Hematopoietic multipotent progenitor cell treated with erythropoietin and hydrocortisone succinate and interleukin-3 and kit ligand, for 8 days (in vitro differentiated cells): Measurements from ENCODE around the gene SCYL1.
A peak's percentile ranks its signal among the peaks of the same experiment; 100 is the strongest.
"Not testable (repeated sequence)": the region's sequence is repeated elsewhere in the genome, so short reads cannot be mapped to it uniquely, and the experiment has no call there.

ENCODE experiments used
- DNase-seq: peaks from one replicate; pipeline ENCODE4 v3.0.0-alpha.2; 2015

Gene SCYL1

DNA sequence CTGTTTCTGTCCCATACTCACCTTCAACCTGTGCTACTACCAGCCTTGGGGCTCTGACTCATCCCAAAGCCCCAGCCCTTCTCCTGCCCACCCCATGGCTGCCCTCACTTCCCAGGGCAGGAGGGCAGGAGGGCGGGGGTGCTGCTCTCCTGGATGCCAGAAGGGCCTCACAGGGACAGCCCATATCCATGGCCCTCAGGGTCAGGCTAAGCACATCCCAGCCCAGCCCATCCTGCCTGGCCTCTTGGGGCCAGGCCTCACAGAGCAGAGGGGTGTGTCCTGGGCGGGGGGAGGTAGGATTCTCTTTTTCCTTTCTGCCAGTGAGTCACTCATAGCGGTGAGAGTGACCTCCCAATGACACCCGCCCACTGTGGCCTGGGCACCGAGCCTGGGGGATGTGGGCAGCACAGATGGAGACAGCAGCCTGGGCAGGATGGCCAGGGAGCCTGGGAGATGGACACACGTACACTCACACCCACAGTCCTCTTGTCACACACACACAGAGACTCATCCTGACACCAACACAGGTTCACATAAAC, 30.9 kb downstream of the SCYL1 start:
- peak; percentile 43 for DNase-seq

DNA sequence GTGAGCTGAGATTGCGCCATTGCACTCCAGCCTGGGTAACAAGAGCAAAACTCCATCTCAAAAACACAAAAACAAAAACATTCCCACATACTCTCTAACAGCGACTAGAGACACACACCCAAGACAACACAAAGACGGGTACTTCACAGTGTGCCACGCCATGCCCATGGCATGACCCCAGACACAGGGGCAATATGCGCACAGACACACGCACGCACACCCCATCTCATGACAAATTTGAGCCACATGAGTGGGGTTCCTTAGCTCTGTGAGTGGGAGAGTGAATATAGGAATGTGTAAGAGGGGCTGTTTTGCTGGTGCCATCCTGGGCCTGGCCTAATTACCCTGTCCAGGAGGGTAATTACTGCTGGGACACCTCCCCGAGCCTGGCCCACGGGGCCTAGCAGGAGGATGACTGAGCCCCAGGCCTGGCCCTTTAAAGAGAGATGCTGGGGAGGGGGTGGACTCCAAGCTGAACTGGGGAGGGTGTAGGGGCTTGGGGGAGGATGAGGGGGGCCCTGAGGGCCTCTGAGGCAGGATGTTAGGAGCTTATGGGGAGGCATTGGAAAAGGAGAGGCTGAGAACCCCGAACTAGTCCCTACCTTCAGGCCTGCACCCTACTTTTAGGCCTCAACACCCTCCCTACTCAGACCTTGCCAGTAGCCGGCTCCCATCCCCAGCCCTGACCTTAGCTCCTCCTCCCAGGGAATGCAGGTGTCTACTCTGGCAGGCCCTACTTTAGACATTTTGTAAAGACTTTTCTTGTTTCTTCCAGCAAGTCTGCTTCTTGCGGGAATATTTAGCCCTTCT, 31.8 kb downstream of the SCYL1 start:
- DNase-seq, result no peak

DNA sequence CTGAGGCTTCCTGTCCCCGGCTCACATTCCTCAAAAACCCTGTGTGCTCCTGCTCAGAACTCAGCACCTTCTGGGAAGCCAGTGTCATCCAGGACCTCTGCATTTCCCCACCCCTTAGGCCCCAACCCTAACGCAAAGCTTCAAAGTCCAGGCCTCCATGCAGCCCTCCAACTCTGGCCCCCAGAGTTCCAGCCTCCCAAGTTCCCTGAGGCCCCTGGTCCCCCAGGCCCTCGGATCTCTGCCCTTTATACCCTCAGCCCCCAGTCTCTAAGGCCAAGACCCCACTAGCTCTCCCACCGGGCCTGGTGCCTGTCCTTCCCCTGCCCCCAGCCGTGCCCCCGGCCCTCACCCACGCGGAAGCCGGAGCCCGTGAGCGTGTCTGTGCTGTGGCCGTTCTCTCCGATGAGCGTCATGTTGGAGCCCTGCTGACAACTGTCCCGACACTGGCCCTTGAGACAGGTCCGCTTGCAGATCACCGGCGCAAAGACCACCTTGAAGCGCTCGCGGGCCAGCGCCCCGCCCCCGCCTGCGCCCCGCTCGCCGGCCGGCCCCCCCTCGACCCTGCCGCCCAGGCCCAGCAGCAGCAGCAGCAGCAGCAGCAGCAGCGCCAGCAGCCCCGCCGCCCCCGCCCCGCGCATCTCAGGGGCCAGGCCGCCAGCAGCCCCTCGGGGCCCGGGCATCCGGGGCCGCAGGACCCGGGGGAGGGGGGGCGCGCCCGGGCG, 32.6 kb downstream of the SCYL1 start:
- DNase-seq, result no peak

DNA sequence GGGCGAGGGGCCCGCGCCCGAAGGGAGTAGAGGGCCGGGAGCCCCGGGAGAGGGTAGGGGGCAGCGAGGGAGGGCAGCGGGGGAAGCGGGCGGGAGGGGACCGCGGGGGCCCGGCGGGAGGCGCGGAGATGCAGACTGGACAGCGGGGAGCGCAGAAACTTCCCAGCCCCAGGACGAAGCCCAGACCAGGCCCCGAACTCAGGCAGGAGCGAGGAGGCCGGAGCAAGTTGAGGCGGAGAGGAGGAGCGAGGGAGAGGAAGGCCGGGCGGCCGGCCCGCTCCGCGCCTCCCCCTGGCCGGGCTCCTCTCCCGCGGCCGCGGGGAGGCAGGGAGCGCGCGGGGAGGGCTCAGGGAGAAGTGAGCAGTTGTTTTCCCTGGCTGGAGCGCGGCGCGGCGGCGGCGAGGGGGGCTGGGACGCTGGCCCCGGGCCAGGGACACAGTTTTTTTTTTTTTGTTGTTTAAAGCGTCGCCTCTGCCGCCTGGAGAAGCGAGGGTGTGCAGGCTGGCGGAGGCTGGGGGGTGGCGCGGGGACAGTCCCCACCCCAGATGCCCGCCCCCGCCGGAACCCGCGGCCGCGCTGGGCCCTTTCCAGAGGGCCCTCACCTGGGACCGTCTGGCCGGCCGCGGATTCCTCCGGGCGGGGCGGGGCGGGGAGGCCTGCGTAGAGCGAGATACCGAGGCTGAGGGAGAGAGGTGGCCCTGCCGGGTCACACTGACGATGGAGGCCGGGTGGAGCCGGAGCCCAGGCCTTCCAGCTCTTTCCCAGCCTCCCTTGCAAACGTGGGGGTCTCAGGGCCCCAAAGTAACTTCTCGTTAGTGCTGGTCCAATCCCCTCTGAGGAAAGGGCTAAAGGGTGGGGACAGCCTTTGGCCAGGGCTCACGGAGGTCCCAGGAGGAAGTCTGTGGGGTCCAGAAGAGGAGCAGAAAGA, 33.4 kb downstream of the SCYL1 start, which contains the start of gene LTBP3:
Gene LTBP3 (minus strand): TSS at position 358 of the 928 bp plus-strand sequence. CDS start 400 bp downstream, outside the sequence.
- DNase-seq, result peak; percentile 73

DNA sequence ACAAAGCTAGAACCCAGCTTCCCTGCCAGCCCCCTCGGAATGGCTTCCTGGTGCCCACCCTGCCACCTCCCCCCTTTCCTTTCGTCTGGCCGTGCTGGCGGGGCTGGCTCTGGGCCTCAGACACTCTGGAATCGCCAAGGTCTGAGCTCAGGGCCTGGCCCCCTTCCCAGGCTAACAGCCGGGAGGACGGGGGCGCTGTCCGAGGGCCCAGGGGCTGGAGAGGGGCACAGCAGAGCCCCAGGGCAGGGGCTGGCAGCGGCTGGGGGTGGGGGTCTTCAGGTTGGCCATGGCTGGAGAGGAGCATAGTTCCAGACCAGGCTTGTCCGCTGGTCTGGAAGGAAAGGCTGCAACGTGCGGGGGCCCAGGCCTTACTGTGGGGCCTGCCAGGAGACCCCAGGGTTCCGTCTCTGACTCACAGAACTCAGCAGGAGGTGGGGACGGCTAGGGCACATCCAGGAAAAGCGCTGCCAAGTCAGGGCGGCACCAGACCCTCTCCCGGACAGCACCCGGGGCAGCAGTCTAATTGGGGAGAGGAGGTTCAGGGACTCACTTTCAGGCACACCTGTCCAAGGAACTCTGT, 34.1 kb downstream of the SCYL1 start:
- no peak for DNase-seq

DNA sequence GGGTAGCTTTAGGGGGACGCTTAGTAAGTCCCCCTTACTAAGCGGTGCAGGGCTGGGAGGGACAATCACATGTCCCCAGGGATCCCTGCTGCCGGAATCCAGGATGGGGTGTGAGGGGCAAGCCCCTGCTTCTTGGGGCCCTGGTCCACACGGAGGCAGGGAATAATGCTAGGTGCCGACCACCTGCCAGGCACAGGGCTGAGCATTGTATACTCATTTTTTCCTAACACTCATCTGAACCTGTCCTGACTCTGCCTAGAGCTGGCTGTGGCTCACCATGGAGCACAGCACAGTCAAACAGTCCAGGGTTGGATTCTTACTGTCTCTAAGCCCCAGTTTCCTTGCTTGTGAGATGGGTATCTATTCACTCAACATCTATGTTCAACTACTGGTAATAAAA, 34.7 kb downstream of the SCYL1 start:
- no peak for DNase-seq

DNA sequence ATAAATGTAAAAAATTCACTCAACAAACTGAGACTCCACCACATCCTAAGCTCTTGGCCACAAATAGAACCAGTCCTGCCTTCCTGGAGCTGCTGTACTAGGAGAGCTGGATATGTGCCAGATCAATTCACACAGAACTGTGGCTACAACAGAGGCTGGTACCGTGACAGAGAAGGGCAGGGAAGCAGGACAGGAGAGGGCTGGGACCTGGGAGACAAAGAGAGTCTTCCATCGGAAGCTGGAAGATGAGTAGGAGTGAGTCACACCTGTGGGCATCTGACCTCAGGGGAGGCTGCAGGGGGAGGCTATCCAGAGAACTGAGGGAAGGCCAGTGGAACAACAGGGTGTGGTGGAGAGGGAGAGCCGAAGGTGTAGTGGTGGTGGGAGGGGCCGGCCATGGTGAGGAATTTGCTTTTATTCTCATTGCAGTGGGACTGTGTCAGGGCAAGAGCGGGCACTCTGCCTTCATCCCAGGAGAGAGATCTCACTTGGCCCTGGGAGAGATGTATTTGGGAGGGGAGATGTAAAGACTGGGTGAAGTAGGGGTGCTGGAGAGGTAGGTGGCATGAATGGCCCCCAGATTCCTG, 35.2 kb downstream of the SCYL1 start:
- peak; percentile 74 for DNase-seq

DNA sequence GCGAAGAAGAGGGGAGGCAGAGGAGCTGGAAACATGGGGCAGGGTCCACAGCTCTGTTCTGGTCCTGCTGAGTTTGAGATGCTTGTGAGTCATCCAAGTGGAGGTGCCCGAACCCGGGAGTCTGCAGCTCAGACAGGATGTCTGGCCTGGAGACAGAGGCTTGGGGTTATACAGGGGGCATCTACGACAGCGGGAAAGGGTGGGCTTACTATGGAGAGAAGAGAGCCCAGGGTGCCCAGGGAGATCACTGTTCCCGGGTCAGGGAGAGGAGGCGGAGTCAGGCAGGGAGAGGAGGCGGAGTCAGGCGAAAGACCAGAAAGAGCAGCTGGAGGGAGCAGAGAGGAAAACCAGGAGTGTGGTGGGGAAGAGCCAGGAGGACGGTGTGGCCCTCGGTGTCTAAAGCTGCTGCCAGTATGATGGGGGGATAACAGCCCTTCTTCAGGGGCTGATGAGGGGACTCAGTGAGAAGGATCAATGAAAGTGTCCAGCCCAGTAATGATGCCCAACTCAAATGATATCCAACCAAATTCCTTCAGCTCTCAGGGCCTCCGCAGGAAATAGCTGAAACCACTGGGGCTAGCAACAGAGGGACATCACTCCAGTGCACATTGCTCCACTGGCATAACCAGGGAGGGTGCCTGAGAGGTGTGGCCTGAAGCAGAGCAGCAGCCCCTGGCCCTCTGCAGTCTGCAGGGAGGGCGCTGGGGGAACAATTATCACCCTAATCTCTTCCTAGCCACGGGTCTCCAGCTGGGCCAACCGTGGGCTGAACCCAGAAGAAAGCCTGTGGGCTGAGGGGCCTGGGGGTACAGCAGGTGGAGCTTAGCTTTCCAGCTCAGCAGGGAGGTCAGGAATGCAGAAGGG, 35.9 kb downstream of the SCYL1 start:
- DNase-seq, result no peak

DNA sequence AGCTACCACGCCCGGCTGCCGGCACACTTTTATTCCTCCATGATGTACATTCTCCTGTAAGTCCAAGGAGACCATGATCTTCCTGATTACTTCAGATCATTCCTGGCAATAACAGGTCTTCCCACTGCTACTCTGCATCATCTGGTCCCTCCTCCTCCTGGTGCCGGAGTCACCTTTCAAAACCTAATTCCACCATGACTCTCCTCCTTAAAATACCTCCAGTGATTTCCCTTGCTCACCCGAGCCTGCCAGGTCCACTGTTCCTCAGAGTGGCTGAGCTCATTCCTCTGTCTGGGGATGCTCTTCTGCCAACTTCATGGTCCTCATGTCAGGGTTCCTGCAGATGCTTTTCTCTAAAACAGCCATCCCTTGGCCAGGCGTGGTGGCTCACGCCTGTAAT, 37.1 kb downstream of the SCYL1 start:
- no peak for DNase-seq

DNA sequence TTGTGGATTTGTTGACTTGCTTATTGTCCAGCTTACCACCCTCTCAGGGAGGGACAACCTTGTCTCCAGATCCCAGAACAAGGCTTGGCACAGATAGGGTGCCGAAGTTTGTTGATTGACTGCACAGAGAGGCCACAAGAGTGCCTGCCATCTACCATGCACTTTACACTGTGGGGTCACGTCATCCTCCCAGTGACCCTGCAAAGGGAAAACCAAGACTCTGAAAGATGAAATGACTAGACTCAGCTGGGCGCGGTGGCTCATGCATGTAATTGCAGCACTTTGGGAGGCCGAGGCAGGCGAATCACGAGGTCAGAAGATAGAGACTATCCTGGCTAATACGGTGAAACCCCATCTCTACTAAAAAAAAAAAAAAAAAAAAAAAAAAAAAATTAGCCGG, 37.9 kb downstream of the SCYL1 start:
- no peak for DNase-seq

DNA sequence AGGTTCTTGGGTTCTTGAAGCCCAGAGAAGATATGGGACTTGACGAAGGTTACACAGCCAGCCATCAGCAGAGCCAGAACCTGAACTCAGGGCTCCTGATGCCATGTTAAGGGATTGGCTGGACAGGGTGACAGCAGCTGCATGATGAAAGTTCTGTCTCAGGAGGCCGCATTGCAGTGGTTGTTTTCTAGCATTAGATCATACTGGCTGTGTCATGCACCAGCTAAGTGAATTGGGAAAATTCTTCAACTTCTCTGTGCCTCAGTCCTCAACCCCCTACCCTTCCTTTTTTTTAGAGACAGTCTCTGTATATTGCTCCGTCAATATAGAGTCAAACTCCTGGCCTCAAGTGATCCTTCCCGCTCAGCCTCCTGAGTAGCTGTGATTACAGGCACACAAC, 38.7 kb downstream of the SCYL1 start:
- DNase-seq, result no peak

DNA sequence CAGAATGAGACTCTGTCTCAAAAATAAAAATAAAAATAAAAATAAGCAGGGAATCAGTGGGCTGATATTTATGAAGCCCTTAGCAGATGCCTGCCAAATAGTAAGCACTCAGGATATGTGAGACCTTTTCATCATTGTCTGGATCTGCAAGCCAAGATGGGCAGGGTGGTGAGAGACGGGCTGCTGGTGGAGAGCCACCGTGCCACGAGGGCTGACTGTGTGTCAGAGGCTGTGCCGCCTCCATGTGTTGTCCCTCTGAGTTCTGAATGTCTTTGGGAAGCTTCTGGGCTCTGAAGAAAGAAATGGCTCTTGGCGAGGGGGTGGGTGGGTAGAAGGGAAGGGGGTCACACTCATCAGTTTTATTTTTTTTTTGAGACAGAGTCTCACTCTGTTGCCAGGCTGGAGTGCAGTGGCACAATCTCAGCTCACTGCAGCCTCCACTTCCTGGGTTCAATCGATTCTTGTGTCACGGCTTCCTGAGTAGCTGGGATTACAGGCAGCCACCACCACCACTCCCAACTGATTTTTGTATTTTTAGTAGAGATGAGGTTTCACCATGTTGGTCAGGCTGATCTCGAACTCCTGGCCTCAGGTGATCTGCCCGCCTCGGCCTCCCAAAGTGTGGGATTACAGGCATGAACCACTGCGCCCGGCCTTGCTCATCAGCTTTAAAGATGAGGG, 40.1 kb downstream of the SCYL1 start:
- not testable (repeated sequence) for DNase-seq

DNA sequence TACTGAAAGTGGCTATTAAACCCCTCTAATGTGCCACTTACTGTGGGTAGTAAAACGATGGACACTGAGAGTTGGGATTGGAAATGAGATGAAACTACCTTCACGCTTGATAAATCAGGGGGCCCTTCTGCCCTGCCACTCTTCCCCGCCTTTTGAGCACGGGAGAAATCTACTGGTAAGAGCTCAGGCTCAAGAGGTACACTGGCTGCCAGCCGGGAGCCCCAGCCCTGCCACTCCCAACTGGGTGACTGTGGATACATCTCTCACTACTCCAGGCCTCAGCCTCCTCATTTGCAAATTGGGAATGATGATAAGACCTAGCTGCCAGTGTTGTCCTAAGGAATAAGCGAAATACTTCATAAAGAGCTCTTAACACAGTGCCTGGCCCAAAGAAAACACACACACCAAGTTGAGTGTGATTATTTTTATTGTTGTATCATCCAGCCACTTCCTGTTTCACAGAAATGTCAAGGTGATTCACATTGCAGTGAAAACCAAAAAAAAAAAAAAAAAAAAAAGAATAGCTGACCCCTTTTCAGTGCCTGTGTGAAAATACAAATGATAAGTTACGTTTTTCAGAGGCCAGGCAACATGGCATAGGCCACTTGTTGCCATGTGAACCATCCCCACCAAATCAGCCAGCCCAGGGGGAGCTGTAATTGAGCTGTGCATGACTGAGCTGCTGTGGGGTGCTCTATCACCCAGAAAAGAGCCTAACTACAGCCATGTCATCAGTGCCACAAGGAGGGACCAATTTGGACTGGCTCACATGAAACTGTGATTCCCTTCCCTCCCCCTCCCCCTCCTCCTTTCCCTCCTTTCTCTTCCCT, 41.0 kb downstream of the SCYL1 start:
- no peak for DNase-seq

DNA sequence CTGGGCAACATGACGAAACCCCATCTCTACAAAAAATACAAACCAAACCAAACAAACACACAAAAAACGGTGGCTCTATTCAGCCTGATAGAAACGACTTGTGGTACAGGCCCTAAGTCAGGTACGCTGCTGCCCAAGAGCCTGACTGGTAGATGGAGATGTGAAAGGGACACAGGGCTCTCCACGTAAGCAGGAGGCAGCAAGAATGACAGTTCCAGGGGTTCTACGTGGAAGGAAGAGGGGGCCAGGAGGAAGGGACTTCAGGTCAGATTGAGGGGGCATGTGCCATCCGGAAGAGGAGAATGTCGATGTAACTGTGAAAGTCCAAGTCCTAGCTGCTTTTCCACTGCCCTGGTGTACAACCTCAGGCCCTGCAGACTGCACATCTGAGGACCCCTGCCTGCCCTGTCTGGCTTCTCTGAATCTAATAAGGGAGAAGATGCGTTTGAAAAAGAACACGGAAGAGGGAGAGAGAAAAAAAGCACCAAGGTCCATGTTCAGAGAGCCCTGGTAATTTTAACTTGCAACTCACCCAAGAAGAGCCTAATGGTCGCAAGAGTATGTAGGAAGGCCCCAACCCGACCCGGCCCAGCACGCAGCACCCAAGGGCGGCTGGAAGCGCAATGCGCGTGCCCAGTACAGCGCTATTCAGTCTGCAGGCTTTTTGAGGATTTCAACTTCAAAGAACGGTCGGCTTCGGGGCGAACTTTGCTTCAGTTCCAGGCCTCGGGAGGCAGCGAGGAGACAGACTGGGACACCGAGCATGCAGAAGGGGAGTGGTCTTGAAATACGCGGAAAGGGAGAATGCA, 44.5 kb downstream of the SCYL1 start:
- DNase-seq, result no peak

DNA sequence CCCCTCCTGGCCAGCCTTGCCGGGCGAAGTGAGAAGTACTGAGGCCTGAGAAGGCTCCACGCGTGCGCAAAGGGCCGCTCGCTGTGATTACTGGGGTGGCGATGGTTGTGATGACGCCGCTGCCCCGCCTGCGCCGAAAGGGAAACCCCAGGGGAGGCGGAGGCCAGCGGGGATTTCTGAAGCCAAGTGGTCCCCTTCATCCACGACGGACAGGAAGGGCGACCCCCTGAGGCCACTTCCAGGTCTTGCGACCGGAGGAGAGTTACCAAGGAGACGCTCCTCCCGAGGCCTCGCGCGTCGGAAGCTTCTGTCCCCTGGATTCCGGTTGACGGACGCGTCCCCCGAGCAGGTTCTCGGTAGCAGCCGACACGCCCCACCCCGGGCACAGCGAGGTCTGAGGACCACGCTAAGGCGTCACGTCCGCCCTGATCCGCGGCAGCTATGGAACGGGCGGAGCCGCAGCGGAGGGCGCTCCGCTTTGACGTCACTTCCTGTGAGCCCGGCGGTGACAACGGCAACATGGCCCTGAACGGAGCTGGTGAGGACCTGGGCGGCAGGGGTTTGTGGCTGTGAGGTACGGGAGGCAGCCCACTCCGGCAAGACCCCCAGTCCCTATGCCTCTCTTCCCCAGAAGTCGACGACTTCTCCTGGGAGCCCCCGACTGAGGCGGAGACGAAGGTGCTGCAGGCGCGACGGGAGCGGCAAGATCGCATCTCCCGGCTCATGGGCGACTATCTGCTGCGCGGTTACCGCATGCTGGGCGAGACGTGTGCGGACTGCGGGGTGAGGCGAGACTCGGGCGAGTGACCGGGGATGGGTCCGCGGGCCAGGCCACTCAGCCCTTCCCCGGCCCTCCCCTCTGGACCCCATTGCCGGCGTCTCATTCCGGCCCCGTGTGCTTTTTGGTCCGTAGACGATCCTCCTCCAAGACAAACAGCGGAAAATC, 45.4 kb downstream of the SCYL1 start, which contains the start of gene ZNRD2:
Gene ZNRD2 (plus strand): TSS at position 505 of the 946 bp plus-strand sequence. CDS start 15 bp downstream, at position 520.
- peak; percentile 97 for DNase-seq

DNA sequence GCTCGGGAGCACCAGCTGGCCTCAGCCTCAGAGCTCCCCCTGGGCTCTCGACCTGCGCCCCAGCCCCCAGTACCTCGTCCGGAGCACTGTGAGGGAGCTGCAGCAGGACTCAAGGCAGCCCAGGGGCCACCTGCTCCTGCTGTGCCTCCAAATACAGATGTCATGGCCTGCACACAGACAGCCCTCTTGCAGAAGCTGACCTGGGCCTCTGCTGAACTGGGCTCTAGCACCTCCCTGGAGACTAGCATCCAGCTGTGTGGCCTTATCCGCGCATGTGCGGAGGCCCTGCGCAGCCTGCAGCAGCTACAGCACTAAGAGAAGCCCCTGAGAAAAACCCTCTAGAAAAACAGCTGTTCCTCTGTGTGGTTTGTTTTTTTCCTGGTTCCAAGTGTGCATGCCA, 46.5 kb downstream of the SCYL1 start:
- no peak for DNase-seq

DNA sequence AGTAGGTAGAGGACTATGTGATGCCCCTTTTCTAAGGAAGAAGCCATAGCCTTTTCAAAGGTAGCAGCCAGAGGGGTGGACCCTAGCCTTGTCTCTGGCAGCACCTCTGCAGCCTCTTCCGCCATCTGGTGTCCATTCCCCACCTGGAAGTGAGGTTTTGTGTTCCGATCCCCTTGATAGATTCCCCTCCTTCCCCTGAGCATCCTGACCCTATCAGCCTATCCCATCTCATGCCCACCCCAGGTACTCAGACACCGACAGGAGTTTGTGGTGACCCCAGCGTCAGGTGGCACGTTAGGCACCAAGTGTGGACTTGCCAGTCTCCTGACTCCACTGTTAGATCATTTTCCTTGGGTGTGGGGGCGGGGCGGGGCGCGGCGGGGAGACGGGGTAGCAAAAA, 47.1 kb downstream of the SCYL1 start:
- DNase-seq, result peak; percentile 70
